Measurements from ENCODE around the gene COL9A3.

Gene COL9A3

DNA sequence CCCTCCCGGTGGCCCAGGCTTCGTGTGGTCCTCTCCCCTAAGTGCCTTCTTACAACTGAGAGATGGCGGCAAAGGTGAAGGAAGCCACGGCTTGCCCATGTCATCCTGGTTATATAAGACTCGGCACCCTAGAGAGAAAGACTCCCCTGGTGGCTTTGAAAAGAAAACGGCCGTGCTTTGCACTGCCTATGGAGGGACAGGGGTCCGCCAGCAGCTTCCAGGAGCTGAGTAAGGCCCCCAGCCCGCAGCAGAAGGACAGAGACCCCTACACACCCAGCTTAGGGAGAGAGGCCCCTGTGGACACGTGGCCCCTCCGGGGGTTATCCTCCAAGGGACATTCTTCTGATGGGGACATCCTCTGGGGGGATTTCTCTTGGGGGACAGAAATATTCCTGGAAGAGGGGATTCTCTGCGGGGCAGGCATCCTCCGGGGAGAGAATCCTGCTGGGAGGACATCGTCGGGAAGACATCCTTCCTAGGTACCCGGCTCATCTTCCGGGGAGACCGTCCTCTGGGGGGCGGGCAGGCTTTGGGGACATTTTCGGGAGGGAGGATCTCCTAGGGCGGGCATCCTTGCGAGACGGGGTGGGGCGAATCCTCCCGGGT, 12.7 kb upstream of the COL9A3 start:
- H3K4me3 ChIP-seq (ENCODE audit: low read depth, low read length) = peak overlapping the region; percentile 78
- TF ChIP-seq, protein P1, sequence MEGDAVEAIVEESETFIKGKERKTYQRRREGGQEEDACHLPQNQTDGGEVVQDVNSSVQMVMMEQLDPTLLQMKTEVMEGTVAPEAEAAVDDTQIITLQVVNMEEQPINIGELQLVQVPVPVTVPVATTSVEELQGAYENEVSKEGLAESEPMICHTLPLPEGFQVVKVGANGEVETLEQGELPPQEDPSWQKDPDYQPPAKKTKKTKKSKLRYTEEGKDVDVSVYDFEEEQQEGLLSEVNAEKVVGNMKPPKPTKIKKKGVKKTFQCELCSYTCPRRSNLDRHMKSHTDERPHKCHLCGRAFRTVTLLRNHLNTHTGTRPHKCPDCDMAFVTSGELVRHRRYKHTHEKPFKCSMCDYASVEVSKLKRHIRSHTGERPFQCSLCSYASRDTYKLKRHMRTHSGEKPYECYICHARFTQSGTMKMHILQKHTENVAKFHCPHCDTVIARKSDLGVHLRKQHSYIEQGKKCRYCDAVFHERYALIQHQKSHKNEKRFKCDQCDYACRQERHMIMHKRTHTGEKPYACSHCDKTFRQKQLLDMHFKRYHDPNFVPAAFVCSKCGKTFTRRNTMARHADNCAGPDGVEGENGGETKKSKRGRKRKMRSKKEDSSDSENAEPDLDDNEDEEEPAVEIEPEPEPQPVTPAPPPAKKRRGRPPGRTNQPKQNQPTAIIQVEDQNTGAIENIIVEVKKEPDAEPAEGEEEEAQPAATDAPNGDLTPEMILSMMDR (IDR thresholded peaks at IDR 0.05; ENCODE audit: low read depth, low read length) = 0 out of 2 replicates have a peak, but pooled peaks have one; percentile 1

DNA sequence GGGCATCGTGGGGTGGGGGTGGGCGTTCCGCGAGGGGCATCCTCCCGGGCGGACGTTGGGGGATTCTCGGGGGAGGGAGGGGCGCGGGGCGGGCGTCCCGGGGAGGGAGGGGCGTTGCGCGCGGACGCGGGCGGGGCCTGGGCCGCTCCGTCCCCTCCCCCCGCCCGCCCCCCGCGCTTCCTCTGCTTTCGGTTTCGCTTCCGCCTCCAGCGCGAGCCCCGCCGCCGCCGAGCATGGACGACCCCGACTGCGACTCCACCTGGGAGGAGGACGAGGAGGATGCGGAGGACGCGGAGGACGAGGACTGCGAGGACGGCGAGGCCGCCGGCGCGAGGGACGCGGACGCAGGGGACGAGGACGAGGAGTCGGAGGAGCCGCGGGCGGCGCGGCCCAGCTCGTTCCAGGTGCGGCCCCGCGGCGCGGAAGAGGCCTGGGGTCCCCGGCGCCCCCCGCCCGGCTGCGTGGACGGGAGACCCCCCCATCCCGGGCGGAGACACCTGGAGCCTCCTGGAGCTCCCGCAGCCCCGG, 12.2 kb upstream of the COL9A3 start, which contains the start of gene OGFR:
Gene OGFR (plus strand): TSS at position 209 of the 528 bp plus-strand sequence. CDS start 25 bp downstream, at position 234.
- TF ChIP-seq, protein P1 (IDR thresholded peaks at IDR 0.05; ENCODE audit: low read depth, low read length) = no peak

DNA sequence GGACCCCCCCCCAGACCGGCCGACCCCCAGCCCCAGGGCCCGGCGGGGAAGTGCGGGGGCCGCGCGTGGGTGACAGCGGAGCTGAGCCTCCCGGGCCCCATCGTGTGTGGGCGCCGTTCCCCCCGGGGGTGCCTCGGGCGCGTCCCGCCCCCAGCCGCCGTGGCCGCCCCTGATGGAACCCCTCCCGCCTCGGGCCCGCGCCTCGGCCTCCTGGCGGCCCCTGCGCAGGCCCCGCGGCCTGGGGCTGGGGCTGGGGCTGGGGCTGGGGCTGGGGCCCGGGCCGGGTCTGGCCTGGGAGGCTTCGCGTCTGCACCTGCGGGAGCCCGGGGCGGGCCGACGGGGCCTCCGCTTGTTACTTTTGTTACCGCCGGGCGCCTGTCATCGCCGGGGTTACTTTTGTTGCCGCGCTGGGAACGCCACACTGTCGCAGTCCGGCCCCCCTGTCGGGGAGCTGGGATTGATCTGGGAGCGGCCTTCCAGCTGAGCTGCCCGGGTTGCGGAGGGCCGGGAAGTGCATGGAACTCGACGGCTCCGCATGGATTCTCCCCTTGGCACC, 11.6 kb upstream of the COL9A3 start:
- peak overlapping the region; percentile 78 for H3K4me3 ChIP-seq (ENCODE audit: low read depth, low read length)
- TF ChIP-seq, protein P1 (IDR thresholded peaks at IDR 0.05; ENCODE audit: low read depth, low read length) = no peak

More for the DNA sequence above, 12.2 kb upstream of the COL9A3 start, which contains the start of gene OGFR:
- peak within 1 kb of the TSS; percentile 78 for H3K4me3 ChIP-seq (ENCODE audit: low read depth, low read length)

DNA sequence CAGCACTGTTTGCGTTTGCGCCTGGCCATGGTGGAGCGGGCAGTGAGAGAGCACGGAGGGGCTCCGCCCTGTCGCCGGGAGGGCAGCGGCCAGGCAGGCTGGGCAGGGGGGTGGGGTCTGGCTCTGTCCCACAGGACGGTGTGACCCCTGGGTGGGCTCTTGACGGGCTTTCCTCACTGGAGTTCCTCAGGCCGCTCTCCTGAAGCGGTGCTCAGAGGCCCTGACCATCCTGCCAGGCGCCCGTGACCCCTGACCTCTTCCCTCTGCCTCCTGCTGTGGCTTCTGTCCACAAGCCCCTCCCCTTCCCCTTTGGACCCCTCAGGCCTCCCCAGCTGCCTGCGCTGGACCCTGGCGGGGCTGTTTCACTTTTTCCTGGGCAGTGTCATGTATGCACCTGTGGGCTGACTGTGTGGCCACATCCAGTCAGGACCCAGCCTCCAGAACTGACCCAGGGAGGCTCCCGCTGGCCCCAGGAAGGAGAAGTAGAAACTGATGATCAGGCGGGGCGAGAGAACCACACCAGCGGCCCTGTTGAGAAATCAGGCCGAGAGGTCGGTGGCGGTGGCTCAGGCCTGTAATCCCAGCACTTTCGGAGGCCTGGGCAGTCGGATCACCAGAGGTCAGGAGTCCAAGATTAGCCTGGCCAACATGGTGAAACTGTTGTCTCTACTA, 11.0 kb upstream of the COL9A3 start:
- TF ChIP-seq, protein P1 (IDR thresholded peaks at IDR 0.05; ENCODE audit: low read depth, low read length) = no peak
- peak overlapping the region; percentile 78 for H3K4me3 ChIP-seq (ENCODE audit: low read depth, low read length)

DNA sequence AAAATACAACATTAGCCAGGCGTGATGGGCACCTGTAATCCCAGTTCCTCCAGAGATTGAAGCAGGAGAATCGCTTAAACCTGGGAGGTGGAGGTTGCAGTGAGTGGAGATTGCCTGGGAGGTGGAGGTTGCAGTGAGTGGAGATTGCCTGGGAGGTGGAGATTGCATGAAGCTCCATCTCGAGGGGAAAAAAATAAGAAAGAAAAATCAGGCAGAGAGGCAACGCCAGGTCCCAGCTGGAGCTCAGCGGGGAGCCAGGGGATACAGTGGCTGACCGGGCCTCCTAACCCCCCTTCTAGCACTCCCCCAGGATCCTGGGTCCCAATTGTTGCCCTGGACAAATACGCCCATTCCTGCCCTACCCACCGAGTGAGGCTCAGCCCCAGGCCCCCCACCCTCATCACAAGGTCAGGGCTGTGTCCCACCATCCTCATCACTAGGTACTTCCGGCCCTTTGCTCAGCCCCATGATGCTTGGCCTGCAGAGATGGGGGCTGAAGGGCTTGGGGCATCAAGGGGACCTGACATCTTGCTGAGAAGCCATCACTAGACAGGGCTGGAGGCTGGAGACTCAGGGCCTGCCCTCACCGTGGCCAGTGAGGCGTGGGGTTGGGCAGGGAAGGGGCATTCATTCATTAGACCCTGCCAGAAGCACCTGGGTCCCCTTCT, 10.3 kb upstream of the COL9A3 start:
- peak overlapping the region; percentile 78 for H3K4me3 ChIP-seq (ENCODE audit: low read depth, low read length)
- TF ChIP-seq, protein P1 (IDR thresholded peaks at IDR 0.05; ENCODE audit: low read depth, low read length) = no peak

DNA sequence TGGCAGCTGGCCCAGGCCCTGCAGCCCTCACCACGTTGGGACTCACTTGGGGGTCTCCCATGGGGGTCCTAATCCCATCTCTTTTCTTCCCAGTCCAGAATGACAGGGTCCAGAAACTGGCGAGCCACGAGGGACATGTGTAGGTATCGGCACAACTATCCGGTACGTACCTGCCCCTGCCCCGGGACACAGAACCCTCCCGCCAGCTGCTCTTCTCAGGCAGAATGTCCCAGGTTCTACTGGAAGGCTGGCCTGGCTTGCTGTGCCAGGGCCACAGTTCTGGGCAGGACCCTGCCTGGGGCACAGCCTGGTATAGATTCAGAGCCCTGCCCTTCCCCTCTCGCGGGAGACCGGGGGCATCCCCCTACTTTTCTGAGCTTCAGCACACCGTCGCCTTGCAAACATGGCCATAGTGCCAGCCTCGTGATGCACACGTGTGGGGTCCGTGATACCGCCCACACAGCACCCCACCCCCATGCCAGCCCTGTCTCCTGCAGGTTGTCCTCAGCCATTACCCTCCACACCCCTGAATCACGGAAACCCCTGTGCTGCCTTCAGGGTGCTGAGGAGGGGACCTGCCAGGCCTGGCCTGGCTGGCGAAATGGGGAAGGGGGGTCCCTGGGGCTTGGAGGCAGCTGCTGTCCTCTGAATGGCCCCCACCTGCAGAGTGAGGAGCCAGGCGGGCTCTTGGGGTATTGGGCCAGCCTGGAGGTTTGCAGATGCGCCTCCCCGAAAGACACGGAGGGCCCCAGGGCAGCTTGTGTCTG, 9.2 kb upstream of the COL9A3 start:
- no peak overlapping the region for H3K4me3 ChIP-seq (ENCODE audit: low read depth, low read length)
- TF ChIP-seq, protein P1 (IDR thresholded peaks at IDR 0.05; ENCODE audit: low read depth, low read length) = no peak
